WTC11 (cell line): Measurements from ENCODE around the gene FBXO42. TPM values are rescaled to one million over a fixed set of nuclear protein-coding genes. Genes with fewer than 3 reads are reported as not detected.

Source experiments
- ATAC-seq: fragments of 200-7000 bp; cut with Tn5 transposase; 2 replicates; pipeline ENCODE4 v1.10.0; 2021; ENCODE audit warnings: mild to moderate bottlenecking, moderate library complexity
- CTCF ChIA-PET: fragments of 300-600 bp; sonication (Branson Sonifier 250); formaldehyde crosslinking; loops from one replicate; lab custom pipeline; 2021; ENCODE audit warnings: antibody characterized with exemption; lab: Charles Lee
- POLR2A ChIA-PET: fragments of 350-600 bp; sonication (Branson Sonifier 250); formaldehyde crosslinking; loops from one replicate; lab custom pipeline; 2021; ENCODE audit warnings: antibody characterized with exemption; lab: Charles Lee
- DNase-seq: peaks from one replicate; pipeline ENCODE4 v3.0.0; 2021; ENCODE audit warnings: low spot score
- H3K27ac Mint-ChIP-seq: 2 replicates; pipeline ENCODE4 v1.8.0; 2021; ENCODE audit warnings: mixed read lengths
- H3K27me3 Mint-ChIP-seq: 2 replicates; pipeline ENCODE4 v1.8.0; 2021; ENCODE audit warnings: low read depth, mild to moderate bottlenecking, moderate library complexity, mixed read lengths
- H3K36me3 Mint-ChIP-seq: 2 replicates; pipeline ENCODE4 v1.8.0; 2021; ENCODE audit warnings: mixed read lengths
- H3K4me1 Mint-ChIP-seq: 2 replicates; pipeline ENCODE4 v1.8.0; 2022; ENCODE audit warnings: mixed read lengths
- H3K4me3 Mint-ChIP-seq: 2 replicates; pipeline ENCODE4 v1.8.0; 2021; ENCODE audit warnings: mild to moderate bottlenecking, moderate library complexity, mixed read lengths
- H3K9me3 Mint-ChIP-seq: 2 replicates; pipeline ENCODE4 v1.8.0; 2021; ENCODE audit warnings: mixed read lengths
- FOXK1 ChIP-seq: sonication (generic); formaldehyde crosslinking; IDR thresholded peaks from 2 replicates; pipeline ENCODE4 v1.8.0; 2022; ENCODE audit warnings: mild to moderate bottlenecking, moderate library complexity, missing genetic modification reagents
- GTF2I ChIP-seq: fragments of 250-450 bp; sonication (Bioruptor Pico); conservative IDR thresholded peaks from 2 replicates; pipeline ENCODE4 v1.4.0; 2021; ENCODE audit warnings: mild to moderate bottlenecking
- HMGA2 ChIP-seq: fragments of 250-450 bp; sonication (Bioruptor Pico); IDR thresholded peaks from 2 replicates; pipeline ENCODE4 v1.4.0; 2021; ENCODE audit warnings: mild to moderate bottlenecking, moderate library complexity
- RORB ChIP-seq: fragments of 250-450 bp; sonication (Bioruptor Pico); IDR thresholded peaks from 2 replicates; pipeline ENCODE4 v1.9.0; 2021; ENCODE audit warnings: mild to moderate bottlenecking
- SOX15 ChIP-seq: fragments of 250-450 bp; sonication (Bioruptor Pico); IDR thresholded peaks from 2 replicates; pipeline ENCODE4 v1.9.0; 2021; ENCODE audit warnings: mild to moderate bottlenecking
- TCF7 ChIP-seq: sonication (generic); formaldehyde crosslinking; IDR thresholded peaks from 2 replicates; pipeline ENCODE4 v1.8.0; 2022; ENCODE audit warnings: mild to moderate bottlenecking, low read depth, missing genetic modification reagents, moderate library complexity
- TP53 ChIP-seq: sonication (generic); formaldehyde crosslinking; IDR thresholded peaks from 2 replicates; pipeline ENCODE4 v1.8.1; 2023; ENCODE audit warnings: mild to moderate bottlenecking, missing genetic modification reagents
- ZNF121 ChIP-seq: sonication (generic); formaldehyde crosslinking; IDR thresholded peaks from 2 replicates; pipeline ENCODE4 v1.8.0; 2023; ENCODE audit warnings: missing genetic modification reagents
- ZNF416 ChIP-seq: fragments of 250-450 bp; sonication (Bioruptor Pico); IDR thresholded peaks from 2 replicates; pipeline ENCODE4 v1.9.0; 2021; ENCODE audit warnings: mild to moderate bottlenecking, inconsistent platforms
- total RNA-seq: library from RNA; stranded (reverse); gene quantifications from 3 replicates; pipeline ENCODE4 v1.2.3, GENCODE V29; 2021
- TF ChIP-seq, protein P1 (sequence below): sonication (generic); formaldehyde crosslinking; IDR thresholded peaks from 2 replicates; pipeline ENCODE4 v1.8.0; 2023; ENCODE audit warnings: mild to moderate bottlenecking, missing genetic modification reagents
- TF ChIP-seq, protein P2 (sequence below): fragments of 250-450 bp; sonication (Bioruptor Pico); IDR thresholded peaks from 2 replicates; pipeline ENCODE4 v1.9.0; 2021; ENCODE audit warnings: mild to moderate bottlenecking, borderline replicate concordance
- TF ChIP-seq, protein P3 (sequence below): sonication (generic); formaldehyde crosslinking; IDR thresholded peaks from 2 replicates; pipeline ENCODE4 v1.8.1; 2023; ENCODE audit warnings: mild to moderate bottlenecking, missing genetic modification reagents
- TF ChIP-seq, protein P4 (sequence below): sonication (generic); formaldehyde crosslinking; IDR thresholded peaks from 2 replicates; pipeline ENCODE4 v1.8.1; 2023; ENCODE audit warnings: mild to moderate bottlenecking, missing genetic modification reagents, moderate library complexity
- TF ChIP-seq, protein P5 (sequence below): sonication (generic); formaldehyde crosslinking; IDR thresholded peaks from 2 replicates; pipeline ENCODE4 v1.8.0; 2022; ENCODE audit warnings: mild to moderate bottlenecking, missing genetic modification reagents
- TF ChIP-seq, protein P6 (sequence below): fragments of 250-450 bp; sonication (Bioruptor Pico); IDR thresholded peaks from 2 replicates; pipeline ENCODE4 v1.9.0; 2021; ENCODE audit warnings: moderate library complexity, mild to moderate bottlenecking, inconsistent platforms, borderline replicate concordance
- TF ChIP-seq, protein P7 (sequence below): sonication (generic); formaldehyde crosslinking; IDR thresholded peaks from 2 replicates; pipeline ENCODE4 v1.8.0; 2022; ENCODE audit warnings: missing genetic modification reagents
- TF ChIP-seq, protein P8 (sequence below): sonication (generic); formaldehyde crosslinking; IDR thresholded peaks from 2 replicates; pipeline ENCODE4 v1.8.1; 2022; ENCODE audit warnings: missing genetic modification reagents, borderline replicate concordance

Gene FBXO42
- total RNA-seq, 1 experiment from 2014 or later = 17.5 TPM

DNA sequence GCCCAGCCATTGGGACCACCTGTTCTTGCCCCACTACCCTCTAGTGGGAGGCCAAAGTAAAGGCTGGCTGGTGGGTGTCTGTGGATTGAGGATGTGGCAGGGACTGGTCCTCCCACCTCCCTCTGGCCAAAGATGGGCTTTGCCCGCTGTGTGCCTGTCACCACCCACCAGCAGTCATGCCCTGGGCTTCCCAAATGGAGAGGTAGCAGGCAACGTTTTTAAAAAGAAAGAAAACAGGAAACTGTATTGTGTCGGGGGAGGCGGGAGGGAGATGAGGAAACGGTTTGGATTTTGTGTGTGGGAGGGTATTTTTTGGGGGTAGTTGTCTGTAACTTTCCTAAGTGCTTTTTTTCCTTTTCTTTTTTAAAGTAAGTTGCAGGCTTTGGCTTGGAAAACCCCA is 44.8 kb upstream of the FBXO42 start (continued):
- TF ChIP-seq TP53 (no peak), ZNF121 (CRISPR knock-in tag) (no peak), RORB (no peak)
- TF ChIP-seq, protein P1, sequence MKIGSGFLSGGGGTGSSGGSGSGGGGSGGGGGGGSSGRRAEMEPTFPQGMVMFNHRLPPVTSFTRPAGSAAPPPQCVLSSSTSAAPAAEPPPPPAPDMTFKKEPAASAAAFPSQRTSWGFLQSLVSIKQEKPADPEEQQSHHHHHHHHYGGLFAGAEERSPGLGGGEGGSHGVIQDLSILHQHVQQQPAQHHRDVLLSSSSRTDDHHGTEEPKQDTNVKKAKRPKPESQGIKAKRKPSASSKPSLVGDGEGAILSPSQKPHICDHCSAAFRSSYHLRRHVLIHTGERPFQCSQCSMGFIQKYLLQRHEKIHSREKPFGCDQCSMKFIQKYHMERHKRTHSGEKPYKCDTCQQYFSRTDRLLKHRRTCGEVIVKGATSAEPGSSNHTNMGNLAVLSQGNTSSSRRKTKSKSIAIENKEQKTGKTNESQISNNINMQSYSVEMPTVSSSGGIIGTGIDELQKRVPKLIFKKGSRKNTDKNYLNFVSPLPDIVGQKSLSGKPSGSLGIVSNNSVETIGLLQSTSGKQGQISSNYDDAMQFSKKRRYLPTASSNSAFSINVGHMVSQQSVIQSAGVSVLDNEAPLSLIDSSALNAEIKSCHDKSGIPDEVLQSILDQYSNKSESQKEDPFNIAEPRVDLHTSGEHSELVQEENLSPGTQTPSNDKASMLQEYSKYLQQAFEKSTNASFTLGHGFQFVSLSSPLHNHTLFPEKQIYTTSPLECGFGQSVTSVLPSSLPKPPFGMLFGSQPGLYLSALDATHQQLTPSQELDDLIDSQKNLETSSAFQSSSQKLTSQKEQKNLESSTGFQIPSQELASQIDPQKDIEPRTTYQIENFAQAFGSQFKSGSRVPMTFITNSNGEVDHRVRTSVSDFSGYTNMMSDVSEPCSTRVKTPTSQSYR (CRISPR knock-in tag) = no peak
- TF ChIP-seq, protein P2, sequence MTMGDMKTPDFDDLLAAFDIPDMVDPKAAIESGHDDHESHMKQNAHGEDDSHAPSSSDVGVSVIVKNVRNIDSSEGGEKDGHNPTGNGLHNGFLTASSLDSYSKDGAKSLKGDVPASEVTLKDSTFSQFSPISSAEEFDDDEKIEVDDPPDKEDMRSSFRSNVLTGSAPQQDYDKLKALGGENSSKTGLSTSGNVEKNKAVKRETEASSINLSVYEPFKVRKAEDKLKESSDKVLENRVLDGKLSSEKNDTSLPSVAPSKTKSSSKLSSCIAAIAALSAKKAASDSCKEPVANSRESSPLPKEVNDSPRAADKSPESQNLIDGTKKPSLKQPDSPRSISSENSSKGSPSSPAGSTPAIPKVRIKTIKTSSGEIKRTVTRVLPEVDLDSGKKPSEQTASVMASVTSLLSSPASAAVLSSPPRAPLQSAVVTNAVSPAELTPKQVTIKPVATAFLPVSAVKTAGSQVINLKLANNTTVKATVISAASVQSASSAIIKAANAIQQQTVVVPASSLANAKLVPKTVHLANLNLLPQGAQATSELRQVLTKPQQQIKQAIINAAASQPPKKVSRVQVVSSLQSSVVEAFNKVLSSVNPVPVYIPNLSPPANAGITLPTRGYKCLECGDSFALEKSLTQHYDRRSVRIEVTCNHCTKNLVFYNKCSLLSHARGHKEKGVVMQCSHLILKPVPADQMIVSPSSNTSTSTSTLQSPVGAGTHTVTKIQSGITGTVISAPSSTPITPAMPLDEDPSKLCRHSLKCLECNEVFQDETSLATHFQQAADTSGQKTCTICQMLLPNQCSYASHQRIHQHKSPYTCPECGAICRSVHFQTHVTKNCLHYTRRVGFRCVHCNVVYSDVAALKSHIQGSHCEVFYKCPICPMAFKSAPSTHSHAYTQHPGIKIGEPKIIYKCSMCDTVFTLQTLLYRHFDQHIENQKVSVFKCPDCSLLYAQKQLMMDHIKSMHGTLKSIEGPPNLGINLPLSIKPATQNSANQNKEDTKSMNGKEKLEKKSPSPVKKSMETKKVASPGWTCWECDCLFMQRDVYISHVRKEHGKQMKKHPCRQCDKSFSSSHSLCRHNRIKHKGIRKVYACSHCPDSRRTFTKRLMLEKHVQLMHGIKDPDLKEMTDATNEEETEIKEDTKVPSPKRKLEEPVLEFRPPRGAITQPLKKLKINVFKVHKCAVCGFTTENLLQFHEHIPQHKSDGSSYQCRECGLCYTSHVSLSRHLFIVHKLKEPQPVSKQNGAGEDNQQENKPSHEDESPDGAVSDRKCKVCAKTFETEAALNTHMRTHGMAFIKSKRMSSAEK (CRISPR knock-in tag) = no peak
- TF ChIP-seq, protein P3, sequence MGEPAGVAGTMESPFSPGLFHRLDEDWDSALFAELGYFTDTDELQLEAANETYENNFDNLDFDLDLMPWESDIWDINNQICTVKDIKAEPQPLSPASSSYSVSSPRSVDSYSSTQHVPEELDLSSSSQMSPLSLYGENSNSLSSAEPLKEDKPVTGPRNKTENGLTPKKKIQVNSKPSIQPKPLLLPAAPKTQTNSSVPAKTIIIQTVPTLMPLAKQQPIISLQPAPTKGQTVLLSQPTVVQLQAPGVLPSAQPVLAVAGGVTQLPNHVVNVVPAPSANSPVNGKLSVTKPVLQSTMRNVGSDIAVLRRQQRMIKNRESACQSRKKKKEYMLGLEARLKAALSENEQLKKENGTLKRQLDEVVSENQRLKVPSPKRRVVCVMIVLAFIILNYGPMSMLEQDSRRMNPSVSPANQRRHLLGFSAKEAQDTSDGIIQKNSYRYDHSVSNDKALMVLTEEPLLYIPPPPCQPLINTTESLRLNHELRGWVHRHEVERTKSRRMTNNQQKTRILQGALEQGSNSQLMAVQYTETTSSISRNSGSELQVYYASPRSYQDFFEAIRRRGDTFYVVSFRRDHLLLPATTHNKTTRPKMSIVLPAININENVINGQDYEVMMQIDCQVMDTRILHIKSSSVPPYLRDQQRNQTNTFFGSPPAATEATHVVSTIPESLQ (CRISPR knock-in tag) = no peak
- TF ChIP-seq, protein P4, sequence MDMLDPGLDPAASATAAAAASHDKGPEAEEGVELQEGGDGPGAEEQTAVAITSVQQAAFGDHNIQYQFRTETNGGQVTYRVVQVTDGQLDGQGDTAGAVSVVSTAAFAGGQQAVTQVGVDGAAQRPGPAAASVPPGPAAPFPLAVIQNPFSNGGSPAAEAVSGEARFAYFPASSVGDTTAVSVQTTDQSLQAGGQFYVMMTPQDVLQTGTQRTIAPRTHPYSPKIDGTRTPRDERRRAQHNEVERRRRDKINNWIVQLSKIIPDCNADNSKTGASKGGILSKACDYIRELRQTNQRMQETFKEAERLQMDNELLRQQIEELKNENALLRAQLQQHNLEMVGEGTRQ (CRISPR knock-in tag) = no peak

DNA sequence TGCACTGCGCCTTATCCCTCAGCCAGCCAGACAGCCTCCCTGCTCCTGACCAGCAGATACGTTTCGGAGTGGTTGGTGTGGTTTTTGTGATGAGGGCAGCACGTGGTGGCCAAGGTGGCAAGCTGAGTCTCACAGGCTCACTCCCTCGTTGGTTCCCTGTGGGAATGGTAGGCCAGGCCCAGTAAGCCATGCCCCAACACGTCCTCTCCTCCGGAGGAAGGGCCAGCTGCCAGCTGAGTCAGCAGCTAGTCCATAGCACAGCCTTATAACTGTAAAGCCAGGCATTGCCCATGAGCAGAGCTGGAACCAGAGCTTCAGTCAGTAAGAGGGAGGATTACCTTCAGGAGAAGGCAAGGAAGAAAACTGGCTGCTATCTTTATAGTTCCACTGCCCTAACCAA is 44.3 kb upstream of the FBXO42 start:
- H3K36me3 Mint-ChIP-seq = peaks cover 26% of the 10 kb centered on the region
- no peaks in the 10 kb centered on the region for H3K27me3 Mint-ChIP-seq
- peaks cover 25% of the 10 kb centered on the region for H3K4me1 Mint-ChIP-seq
- POLR2A ChIA-PET = no interaction called here
- CTCF ChIA-PET = no interaction called here
- H3K27ac Mint-ChIP-seq = peak overlapping the region; percentile 75
- no peaks in the 10 kb centered on the region for H3K9me3 Mint-ChIP-seq
- no peak overlapping the region for H3K4me3 Mint-ChIP-seq
- ATAC-seq = no peak
- DNase-seq = no peak
- TF ChIP-seq TCF7 (no peak), FOXK1 (CRISPR knock-in tag) (no peak), ZNF416 (no peak), GTF2I (CRISPR knock-in tag) (no peak), HMGA2 (CRISPR knock-in tag) (no peak), SOX15 (CRISPR knock-in tag) (no peak)
- TF ChIP-seq, protein P5, sequence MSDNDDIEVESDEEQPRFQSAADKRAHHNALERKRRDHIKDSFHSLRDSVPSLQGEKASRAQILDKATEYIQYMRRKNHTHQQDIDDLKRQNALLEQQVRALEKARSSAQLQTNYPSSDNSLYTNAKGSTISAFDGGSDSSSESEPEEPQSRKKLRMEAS (CRISPR knock-in tag) = no peak
- TF ChIP-seq, protein P6, sequence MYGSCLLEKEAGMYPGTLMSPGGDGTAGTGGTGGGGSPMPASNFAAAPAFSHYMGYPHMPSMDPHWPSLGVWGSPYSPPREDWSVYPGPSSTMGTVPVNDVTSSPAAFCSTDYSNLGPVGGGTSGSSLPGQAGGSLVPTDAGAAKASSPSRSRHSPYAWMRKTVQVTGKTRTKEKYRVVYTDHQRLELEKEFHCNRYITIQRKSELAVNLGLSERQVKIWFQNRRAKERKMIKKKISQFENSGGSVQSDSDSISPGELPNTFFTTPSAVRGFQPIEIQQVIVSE (CRISPR knock-in tag) = no peak
- TF ChIP-seq, protein P1 (CRISPR knock-in tag) = no peak
- TF ChIP-seq, protein P7, sequence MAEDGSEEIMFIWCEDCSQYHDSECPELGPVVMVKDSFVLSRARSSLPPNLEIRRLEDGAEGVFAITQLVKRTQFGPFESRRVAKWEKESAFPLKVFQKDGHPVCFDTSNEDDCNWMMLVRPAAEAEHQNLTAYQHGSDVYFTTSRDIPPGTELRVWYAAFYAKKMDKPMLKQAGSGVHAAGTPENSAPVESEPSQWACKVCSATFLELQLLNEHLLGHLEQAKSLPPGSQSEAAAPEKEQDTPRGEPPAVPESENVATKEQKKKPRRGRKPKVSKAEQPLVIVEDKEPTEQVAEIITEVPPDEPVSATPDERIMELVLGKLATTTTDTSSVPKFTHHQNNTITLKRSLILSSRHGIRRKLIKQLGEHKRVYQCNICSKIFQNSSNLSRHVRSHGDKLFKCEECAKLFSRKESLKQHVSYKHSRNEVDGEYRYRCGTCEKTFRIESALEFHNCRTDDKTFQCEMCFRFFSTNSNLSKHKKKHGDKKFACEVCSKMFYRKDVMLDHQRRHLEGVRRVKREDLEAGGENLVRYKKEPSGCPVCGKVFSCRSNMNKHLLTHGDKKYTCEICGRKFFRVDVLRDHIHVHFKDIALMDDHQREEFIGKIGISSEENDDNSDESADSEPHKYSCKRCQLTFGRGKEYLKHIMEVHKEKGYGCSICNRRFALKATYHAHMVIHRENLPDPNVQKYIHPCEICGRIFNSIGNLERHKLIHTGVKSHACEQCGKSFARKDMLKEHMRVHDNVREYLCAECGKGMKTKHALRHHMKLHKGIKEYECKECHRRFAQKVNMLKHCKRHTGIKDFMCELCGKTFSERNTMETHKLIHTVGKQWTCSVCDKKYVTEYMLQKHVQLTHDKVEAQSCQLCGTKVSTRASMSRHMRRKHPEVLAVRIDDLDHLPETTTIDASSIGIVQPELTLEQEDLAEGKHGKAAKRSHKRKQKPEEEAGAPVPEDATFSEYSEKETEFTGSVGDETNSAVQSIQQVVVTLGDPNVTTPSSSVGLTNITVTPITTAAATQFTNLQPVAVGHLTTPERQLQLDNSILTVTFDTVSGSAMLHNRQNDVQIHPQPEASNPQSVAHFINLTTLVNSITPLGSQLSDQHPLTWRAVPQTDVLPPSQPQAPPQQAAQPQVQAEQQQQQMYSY (CRISPR knock-in tag) = no peak
- TF ChIP-seq, protein P8, sequence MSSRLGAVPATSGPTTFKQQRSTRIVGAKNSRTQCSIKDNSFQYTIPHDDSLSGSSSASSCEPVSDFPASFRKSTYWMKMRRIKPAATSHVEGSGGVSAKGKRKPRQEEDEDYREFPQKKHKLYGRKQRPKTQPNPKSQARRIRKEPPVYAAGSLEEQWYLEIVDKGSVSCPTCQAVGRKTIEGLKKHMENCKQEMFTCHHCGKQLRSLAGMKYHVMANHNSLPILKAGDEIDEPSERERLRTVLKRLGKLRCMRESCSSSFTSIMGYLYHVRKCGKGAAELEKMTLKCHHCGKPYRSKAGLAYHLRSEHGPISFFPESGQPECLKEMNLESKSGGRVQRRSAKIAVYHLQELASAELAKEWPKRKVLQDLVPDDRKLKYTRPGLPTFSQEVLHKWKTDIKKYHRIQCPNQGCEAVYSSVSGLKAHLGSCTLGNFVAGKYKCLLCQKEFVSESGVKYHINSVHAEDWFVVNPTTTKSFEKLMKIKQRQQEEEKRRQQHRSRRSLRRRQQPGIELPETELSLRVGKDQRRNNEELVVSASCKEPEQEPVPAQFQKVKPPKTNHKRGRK (CRISPR knock-in tag) = no peak
